DMS 273 treated with DMSO at 0.1 percent for 48 hours (cell line): ENCODE data around the gene POLN.

Experiments used
- DNase-seq: peaks from one replicate; lab custom pipeline; 2025; lab: John Stamatoyannopoulos, UW

The POLN gene

GRCh38 chr4:2058264-2059045 lies 183.5 kb downstream of the POLN start:
- DNase-seq, result no peak

DNA sequence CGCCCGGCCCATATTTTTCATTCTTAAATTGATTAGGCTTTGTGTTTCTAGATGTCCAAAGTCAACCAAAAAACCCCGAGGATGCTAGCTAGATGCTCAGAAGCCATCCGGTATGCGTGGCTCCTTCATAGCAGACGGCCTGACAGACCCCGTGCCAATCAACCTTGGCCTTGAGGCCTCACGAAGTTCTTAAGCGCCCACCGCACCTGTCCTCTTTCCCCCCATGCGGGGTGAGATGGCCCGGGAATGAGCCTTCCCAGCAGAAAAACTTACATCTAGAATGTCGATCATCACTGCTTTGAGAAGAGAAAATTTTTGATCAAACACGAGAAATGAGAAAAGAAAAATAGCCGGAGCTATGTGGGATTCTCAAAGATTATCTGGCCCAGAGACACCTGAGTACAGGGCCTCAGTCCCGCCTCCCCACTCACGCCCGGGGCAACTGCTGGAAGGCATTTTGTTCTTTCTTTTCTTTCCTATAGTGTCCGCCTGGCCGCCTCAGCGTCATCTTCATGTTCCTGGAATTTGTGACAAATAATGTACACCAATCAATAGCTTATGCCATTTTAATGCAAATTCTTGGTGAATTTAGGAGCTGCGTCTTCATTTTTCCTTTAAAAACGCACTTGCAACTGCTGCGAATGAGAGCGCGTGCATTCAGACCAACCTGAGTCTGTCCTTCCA lies 184.4 kb downstream of the POLN start:
- DNase-seq, result no peak

- no peak for DNase-seq
Measured at GRCh38 chr4:2054217-2054616, 187.7 kb downstream of the POLN start.

DNA sequence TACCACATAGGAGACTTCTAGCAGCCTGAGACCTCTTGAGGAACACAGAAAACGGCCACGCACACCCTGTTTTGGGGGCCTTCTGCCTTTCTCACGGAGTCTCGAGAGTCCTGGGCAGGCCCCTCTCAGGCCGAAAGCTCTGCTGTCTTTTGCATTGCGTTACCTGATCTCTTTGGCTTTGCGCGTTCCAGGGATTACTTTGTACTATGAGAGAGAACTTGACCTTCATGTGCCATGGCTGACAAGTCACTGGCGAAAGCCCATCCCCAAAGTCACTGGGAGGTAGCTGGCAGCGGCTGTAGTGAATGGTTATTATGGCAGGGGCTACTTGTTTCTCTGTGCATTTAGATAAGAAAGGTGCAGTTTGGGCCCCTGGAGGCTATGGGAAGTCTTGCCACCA lies 190.8 kb downstream of the POLN start:
- no peak for DNase-seq

DNA sequence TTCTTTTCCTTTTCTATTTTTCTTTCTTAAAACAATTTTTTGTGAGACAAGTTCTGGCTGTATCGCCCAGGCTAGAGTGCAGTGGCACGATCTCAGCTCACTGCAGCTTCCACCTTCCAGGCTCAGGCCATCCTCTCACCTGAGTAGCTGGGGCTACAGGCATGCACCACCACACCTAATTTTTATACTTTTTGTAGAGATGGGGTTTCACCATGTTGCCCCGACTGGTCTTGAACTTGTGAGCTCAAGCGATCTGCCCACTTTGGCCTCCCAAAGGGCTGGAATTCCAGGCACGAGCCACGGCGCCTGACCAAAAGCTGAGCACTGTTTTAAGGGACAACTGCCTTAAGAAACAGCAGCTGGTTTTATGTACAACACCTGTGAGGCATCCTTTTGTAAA lies 192.1 kb downstream of the POLN start:
- no peak for DNase-seq

- DNase-seq, result no peak
Measured at GRCh38 chr4:2049381-2049780, 192.5 kb downstream of the POLN start.

DNA sequence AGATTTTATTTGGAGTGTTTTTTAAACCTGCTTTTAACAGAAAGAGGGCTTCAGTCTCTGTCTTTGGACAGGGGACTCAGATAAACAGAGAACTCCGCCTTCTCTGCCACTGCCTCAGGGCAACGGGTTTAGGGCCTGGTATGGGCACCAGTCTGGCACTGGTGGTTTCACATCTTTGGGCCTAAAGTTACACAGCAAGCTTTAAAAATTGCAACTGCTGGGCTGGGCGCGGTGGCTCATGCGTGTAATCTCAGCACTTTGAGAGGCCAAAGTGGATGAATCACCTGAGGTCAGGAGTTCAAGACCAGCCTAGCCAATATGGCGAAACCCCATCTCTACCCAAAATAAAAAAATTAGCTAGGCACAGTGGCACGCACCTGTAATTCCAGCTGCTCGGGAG lies 193.1 kb downstream of the POLN start:
- DNase-seq, result no peak

DNA sequence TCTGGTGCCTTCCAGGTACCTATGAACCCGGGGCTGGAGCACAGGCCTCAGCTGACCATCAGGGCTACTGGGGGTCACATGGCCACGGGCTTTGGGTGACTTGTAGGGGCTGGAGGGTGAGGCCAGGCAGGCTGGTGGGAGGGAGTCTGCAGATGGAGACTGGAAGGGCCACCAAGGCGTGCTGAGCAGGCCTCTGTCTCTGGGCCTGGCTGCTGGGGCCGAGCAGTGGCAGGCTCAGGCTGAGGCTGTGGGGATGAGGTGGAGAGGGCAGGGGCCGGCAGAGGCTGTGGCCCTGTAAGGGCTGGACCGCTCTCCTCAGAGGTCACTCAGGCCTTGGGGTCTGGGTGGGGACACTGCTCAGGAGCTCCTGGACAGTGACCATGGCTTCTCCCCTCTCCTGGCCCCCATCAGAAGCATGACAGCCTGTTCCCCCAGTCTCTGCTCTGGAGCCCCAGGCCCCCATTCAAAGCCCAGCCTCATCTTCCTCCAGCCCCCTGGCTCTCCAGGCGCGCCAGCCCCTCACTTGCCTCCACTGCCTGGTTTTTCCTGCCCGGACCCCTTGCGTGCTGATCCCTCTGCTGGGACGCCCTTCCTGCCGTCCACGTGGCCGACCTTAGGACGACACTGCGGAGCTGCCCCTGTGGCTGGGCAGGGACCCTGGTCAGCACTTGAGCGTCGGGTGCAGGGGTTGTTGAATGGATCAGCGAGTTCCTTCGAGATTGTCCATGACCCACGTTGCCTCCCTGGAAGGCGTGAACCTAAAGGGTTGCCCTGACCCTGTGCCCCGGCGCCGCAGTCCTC lies 193.9 kb downstream of the POLN start:
- DNase-seq, result no peak

- no peak for DNase-seq
Measured at GRCh38 chr4:2047031-2047660, 194.8 kb downstream of the POLN start.

DNA sequence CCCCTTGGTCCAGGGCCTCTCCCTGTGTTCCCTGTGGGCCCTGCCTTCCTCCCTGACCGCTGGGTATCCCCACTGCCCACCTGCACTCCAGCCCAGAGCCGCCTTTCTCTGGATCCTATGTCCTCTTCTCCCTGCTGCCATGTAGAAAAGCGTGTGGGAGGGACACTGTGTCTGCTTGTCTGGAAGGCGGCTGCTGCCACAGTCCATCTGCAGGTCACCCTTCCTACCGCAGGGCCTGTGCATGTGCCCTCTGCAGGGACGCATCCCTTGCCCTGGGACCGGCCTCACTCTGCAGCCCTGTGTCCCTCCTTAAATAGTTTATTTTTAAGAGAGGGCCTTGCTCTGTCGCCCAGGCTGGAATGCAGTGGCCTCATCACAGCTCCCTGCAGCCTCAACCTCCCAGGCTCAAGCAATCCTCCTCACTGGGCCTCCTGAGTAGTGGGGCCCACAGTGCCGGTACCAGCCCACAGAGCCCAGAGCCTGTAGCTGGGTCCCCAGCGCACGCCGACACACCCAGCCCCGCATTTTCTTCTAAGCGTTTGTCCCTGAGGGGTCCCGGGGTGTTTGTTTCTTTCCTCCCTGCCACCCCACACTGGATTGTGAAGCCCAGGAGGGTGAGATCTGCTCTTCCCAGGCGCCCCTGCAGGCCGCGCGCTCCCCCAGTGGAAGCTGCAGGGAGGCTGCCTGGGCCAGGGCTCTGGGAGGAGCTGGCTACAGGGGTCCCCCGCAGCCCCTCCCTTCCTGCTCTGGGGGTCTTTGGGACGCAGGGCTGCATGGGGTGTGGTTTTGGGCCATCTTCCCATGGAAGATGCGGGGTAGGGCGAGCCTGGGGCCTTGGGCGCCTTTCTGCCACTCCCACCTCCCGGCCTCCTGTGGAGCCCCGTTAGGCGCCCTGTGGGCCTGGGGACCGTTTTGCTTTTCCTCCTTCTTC lies 195.6 kb downstream of the POLN start:
- no peak for DNase-seq

DNA sequence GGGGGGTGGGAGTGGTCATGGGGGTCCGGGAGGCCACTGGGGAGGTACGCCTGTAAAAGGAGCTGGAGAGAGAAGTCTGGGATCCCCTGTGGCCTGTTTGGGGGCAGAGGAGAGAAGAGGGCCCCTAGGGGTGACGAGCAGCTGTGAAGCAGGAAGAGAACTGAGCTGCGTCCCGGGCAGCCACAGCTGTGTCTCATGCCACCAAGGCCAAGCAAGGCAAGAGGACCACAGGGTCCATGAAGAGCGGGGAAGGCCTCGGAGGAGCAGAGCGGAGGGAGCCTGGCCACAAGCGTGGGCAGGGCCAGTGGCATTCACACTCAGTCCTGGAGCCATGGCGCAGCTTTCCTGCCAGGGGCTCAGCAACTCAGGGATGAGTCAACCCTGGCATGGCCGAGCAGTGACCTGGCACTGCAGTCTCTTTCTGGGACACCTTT lies 196.4 kb downstream of the POLN start:
- no peak for DNase-seq

- no peak for DNase-seq
Measured at GRCh38 chr4:2044542-2045517, 197.1 kb downstream of the POLN start.

DNA sequence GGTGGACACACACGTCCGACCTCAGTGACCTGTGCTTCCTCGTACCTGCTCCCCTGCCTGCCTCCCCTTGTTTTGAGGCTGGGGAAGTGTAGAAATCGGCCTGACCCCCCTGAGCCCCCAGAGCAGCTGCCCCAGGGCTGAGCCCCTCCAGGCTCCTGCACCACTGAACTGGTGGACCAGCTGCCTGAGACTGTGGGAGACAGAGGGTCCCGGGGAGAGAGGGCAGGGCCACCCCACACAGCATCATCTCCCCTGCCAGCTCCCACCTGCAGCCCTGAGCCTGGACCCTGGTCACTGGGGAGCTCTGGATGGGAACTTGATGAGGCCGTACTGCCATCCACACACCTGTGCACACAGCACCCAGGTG lies 197.8 kb downstream of the POLN start:
- no peak for DNase-seq

DNA sequence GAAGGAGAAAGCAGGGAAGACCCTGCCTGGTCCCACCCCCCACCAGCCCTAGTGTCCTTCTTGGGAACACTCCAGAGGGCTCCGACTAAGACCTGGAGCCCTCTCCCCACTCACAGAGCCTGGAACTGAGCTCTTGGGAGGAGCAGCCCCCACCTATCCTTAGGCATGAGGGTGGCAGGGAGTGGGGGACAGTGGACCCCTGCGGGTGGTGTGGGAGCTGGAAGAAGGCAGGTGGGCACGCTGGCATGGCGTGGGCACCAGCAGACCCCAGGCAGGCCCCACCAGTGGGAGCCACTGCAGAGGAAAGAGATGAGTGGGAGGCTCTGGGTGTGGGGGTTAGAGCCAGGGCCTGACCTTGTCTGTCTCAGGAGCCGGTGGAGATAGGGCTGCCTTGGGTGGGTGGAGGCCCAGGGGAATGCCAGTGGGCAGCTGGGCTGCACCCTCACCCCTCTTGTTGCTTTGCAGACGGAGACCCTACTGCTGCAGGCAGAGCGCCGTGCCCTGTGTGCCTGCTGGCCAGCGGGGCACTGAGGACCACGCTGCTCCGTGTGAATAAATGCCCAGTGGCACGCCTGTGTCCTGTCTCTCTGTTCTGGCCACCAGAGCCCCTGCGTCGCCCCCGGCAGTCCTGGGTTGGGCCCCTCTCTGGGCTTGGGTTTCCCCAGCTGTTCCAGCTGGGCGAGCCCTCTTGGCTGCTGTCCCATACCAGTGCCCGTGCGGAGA lies 198.4 kb downstream of the POLN start:
- no peak for DNase-seq

- no peak for DNase-seq
Measured at GRCh38 chr4:2042947-2043395, 198.9 kb downstream of the POLN start.

GRCh38 chr4:2042204-2042946 lies 199.5 kb downstream of the POLN start:
- DNase-seq, result no peak

GRCh38 chr4:2041239-2042130 lies 200.4 kb downstream of the POLN start:
- no peak for DNase-seq
